Thyroid gland (tissue), 4 donors: ENCODE measurements around the gene LTBP3. TPM values are rescaled to one million over a fixed set of nuclear protein-coding genes. Genes with fewer than 3 reads are reported as not detected.

Experiments used
- DNase-seq, 2 donors: peaks; one replicate each; pipeline ENCODE4 v3.0.0-alpha.2; 2019
- H3K27ac ChIP-seq, 3 donors: fragments of 200-600 bp; sonication (generic); 1 replicate in 2 of 3; 2 replicates in 1 of 3; pipeline ENCODE4 v1.5.1; 2016 to 2019; ENCODE audit warnings: mild to moderate bottlenecking in 1 of 3, moderate library complexity in 1 of 3
- H3K27me3 ChIP-seq: fragments of 200-600 bp; sonication (generic); one replicate; pipeline ENCODE4 v1.5.1; 2019
- H3K36me3 ChIP-seq, 2 donors: fragments of 200-600 bp; sonication (generic); one replicate each; pipeline ENCODE4 v1.5.1; 2016 to 2019
- H3K4me1 ChIP-seq, 2 donors: fragments of 200-600 bp; sonication (generic); one replicate each; pipeline ENCODE4 v1.5.1; 2017 to 2019
- H3K4me3 ChIP-seq, 3 donors: fragments of 200-600 bp; sonication (generic); replicated peaks in 1 of 3; 1 replicate in 2 of 3; 2 replicates in 1 of 3; pipeline ENCODE4 v1.5.1; 2016; ENCODE audit warnings: mild to moderate bottlenecking in 1 of 3
- H3K9me3 ChIP-seq: fragments of 200-600 bp; sonication (generic); one replicate; pipeline ENCODE4 v1.5.1; 2017
- POLR2A ChIP-seq, 2 donors: fragments of 450-650 bp; IDR thresholded peaks; one replicate each; pipeline ENCODE4 v1.6.1; 2017; ENCODE audit warnings: antibody characterized with exemption in 2 of 2, mild to moderate bottlenecking in 2 of 2, moderate library complexity in 1 of 2
- WGBS, 2 donors: methylation state at CpG; one replicate each; pipeline ENCODE4 v1.1.5; 2017; 5-methylcytosine and 5-hydroxymethylcytosine counted together
- intact Hi-C: fragments of 100-400 bp; cut with DNase I; formaldehyde crosslinking; loops from one replicate; pipeline ENCODE4 v1.15.1; 2023
- total RNA-seq, 4 donors: library from RNA; depleted of rRNA; stranded (reverse); fragments of >200 nt; gene quantifications; one replicate each; pipeline ENCODE4 v1.2.3, GENCODE V29; 2016
- TF ChIP-seq, protein P1 (sequence below), 6 experiments: fragments of 200-600 bp in 3 of 6; fragments of 450-650 bp in 3 of 6; sonication (generic) in 3 of 6; IDR thresholded peaks; one replicate each; pipeline ENCODE4 v1.5.1; 2016 to 2019; ENCODE audit warnings: antibody characterized with exemption in 6 of 6, mild to moderate bottlenecking in 2 of 6, inconsistent platforms in 1 of 6, moderate library complexity in 1 of 6

Gene LTBP3
- total RNA-seq, 4 donors from 2014 or later, result 195 to 277 (median 222) TPM

- peak within 1 kb of the TSS in 2 of 3 donors; percentile 3 to 62 for H3K4me3 ChIP-seq
- H3K27ac ChIP-seq, result peak within 1 kb of the TSS; percentile 36 to 81 (median 68)
- peaks cover 39 to 56% of the 10 kb centered on the region in 2 donors for H3K4me1 ChIP-seq
- intact Hi-C loops, result no loop called here
- H3K36me3 ChIP-seq, result peaks cover 3 to 5% of the 10 kb centered on the region in 2 donors
- H3K9me3 ChIP-seq, result no peaks in the 10 kb centered on the region
- WGBS, 2 donors, result 5% methylated on average over 17 to 19 of the region's 69 CpGs
- DNase-seq, result peak; percentile 45 to 46
- no peak for TF ChIP-seq POLR2A (IDR thresholded peaks at IDR 0.05)
- TF ChIP-seq, protein P1, sequence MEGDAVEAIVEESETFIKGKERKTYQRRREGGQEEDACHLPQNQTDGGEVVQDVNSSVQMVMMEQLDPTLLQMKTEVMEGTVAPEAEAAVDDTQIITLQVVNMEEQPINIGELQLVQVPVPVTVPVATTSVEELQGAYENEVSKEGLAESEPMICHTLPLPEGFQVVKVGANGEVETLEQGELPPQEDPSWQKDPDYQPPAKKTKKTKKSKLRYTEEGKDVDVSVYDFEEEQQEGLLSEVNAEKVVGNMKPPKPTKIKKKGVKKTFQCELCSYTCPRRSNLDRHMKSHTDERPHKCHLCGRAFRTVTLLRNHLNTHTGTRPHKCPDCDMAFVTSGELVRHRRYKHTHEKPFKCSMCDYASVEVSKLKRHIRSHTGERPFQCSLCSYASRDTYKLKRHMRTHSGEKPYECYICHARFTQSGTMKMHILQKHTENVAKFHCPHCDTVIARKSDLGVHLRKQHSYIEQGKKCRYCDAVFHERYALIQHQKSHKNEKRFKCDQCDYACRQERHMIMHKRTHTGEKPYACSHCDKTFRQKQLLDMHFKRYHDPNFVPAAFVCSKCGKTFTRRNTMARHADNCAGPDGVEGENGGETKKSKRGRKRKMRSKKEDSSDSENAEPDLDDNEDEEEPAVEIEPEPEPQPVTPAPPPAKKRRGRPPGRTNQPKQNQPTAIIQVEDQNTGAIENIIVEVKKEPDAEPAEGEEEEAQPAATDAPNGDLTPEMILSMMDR (IDR thresholded peaks at IDR 0.05), result no peak
- H3K27me3 ChIP-seq, result no peaks in the 10 kb centered on the region
Measured at GRCh38 chr11:65575568-65576231, 17.5 kb upstream of the LTBP3 start, which contains the start of gene EHBP1L1. EHBP1L1 (plus strand) TSS chr11:65576053; CDS start chr11:65576303, 250 bp downstream.

- H3K4me3 ChIP-seq, result peak overlapping the region in 1 of 3 donors; percentile 62
- TF ChIP-seq, protein P1 (IDR thresholded peaks at IDR 0.05), result no peak
- TF ChIP-seq POLR2A (IDR thresholded peaks at IDR 0.05), result no peak
- H3K36me3 ChIP-seq, result peaks cover 0 to under 1% of the 10 kb centered on the region in 2 donors
- DNase-seq, result peak in 1 of 2 donors; percentile 33
- no peaks in the 10 kb centered on the region for H3K9me3 ChIP-seq
- no peaks in the 10 kb centered on the region for H3K27me3 ChIP-seq
- H3K4me1 ChIP-seq, result peaks cover 40 to 56% of the 10 kb centered on the region in 2 donors
- H3K27ac ChIP-seq, result peak overlapping the region; percentile 6 to 81 (median 68)
- 50 to 55% methylated on average over 8 to 23 of the region's 28 CpGs for WGBS, 2 donors
- intact Hi-C loops, result no loop called here
Measured at GRCh38 chr11:65574811-65575567, 16.8 kb upstream of the LTBP3 start.

- intact Hi-C loops, result no loop called here
Measured at GRCh38 chr11:65574109-65574810, 16.1 kb upstream of the LTBP3 start.

GRCh38 chr11:65573391-65574079 is 15.4 kb upstream of the LTBP3 start:
- 41 to 62% methylated on average over 14 of the region's 22 CpGs for WGBS, 2 donors

More at GRCh38 chr11:65574109-65574810, 16.1 kb upstream of the LTBP3 start:
- DNase-seq, result peak; percentile 78 to 80
- H3K27me3 ChIP-seq, result no peaks in the 10 kb centered on the region
- H3K36me3 ChIP-seq, result no peaks in the 10 kb centered on the region
- no peak for TF ChIP-seq POLR2A (IDR thresholded peaks at IDR 0.05)
- TF ChIP-seq, protein P1 (IDR thresholded peaks at IDR 0.05), result peak; percentile 41 to 99 (median 92)
- peak overlapping the region; percentile 6 to 81 (median 63) for H3K27ac ChIP-seq
- 4% methylated on average over 24 of the region's 67 CpGs; no CpG with 5 or more reads in 1 of the 2 donors for WGBS, 2 donors
- H3K9me3 ChIP-seq, result no peaks in the 10 kb centered on the region
- H3K4me1 ChIP-seq, result peaks cover 44 to 58% of the 10 kb centered on the region in 2 donors
- H3K4me3 ChIP-seq, result peak overlapping the region in 1 of 3 donors; percentile 62

More at GRCh38 chr11:65573391-65574079, 15.4 kb upstream of the LTBP3 start:
- DNase-seq, result no peak
- H3K27me3 ChIP-seq, result no peaks in the 10 kb centered on the region
- intact Hi-C loops, result loop anchor here (2.0 kb wide), 1 partner anchor 31 kb away; no protein-coding TSS in a partner anchor
- no peak for TF ChIP-seq POLR2A (IDR thresholded peaks at IDR 0.05)
- TF ChIP-seq, protein P1 (IDR thresholded peaks at IDR 0.05), result no peak
- H3K27ac ChIP-seq, result peak overlapping the region in 2 of 3 donors; percentile 22 to 81
- no peaks in the 10 kb centered on the region for H3K36me3 ChIP-seq
- H3K4me1 ChIP-seq, result peaks cover 52 to 65% of the 10 kb centered on the region in 2 donors
- H3K4me3 ChIP-seq, result peak overlapping the region in 1 of 3 donors; percentile 62
- H3K9me3 ChIP-seq, result no peaks in the 10 kb centered on the region
